Fibroblast of lung (primary cell): ENCODE results near the gene GPC6. TPM values are rescaled to one million over a fixed set of nuclear protein-coding genes. Genes with fewer than 3 reads are reported as not detected.

Experiments
- DNase-seq, 2 donors: peaks; one replicate each; pipeline versions ENCODE4 v3.0.0 to v3.0.0-alpha.2; 2010; ENCODE audit warnings: low read depth in 2 of 2
- H2AFZ ChIP-seq: 2 replicates; pipeline ENCODE4 v1.5.1; 2012; ENCODE audit warnings: low read length, control low read depth, inconsistent platforms
- H3K27ac ChIP-seq: 2 replicates; pipeline ENCODE4 v1.5.1; 2011; ENCODE audit warnings: low read length, control low read depth; ENCODE audit not compliant: insufficient read depth
- H3K27me3 ChIP-seq: 2 replicates; pipeline ENCODE4 v1.5.1; 2011; ENCODE audit warnings: mild to moderate bottlenecking, low read length; ENCODE audit not compliant: control insufficient read depth, insufficient read depth
- H3K36me3 ChIP-seq: 2 replicates; pipeline ENCODE4 v1.5.1; 2011; ENCODE audit warnings: low read length; ENCODE audit not compliant: control insufficient read depth, insufficient read depth
- H3K4me1 ChIP-seq: 2 replicates; pipeline ENCODE4 v1.5.1; 2011; ENCODE audit warnings: low read length; ENCODE audit not compliant: control insufficient read depth, insufficient read depth; ENCODE audit errors: extremely low read depth
- H3K4me2 ChIP-seq: 2 replicates; pipeline ENCODE4 v1.5.1; 2011; ENCODE audit warnings: low read length, control low read depth; ENCODE audit not compliant: insufficient read depth; ENCODE audit errors: extremely low read depth
- H3K4me3 ChIP-seq, 4 experiments: fragments of 200-600 bp in 1 of 4; sonication (generic) in 1 of 4; replicated peaks in 1 of 4; 2 replicates each; pipeline ENCODE4 v1.5.1; 2011 to 2016; ENCODE audit warnings: low read length in 4 of 4, low read depth in 3 of 4, mild to moderate bottlenecking in 3 of 4, control low read depth in 2 of 4, inconsistent platforms in 1 of 4, mixed read lengths in 1 of 4; ENCODE audit not compliant: insufficient read depth in 1 of 4; ENCODE audit errors: control extremely low read depth in 1 of 4
- H3K79me2 ChIP-seq: 2 replicates; pipeline ENCODE4 v1.5.1; 2012; ENCODE audit warnings: mild to moderate bottlenecking, low read length, inconsistent platforms; ENCODE audit not compliant: control insufficient read depth, insufficient read depth
- H3K9ac ChIP-seq: 2 replicates; pipeline ENCODE4 v1.5.1; 2011; ENCODE audit warnings: mild to moderate bottlenecking, low read length, control low read depth; ENCODE audit not compliant: insufficient read depth
- H3K9me3 ChIP-seq: 2 replicates; pipeline ENCODE4 v1.5.1; 2012; ENCODE audit warnings: low read depth, low read length; ENCODE audit not compliant: control insufficient read depth, insufficient read depth
- H4K20me1 ChIP-seq: 2 replicates; pipeline ENCODE4 v1.5.1; 2011; ENCODE audit warnings: low read length; ENCODE audit not compliant: control insufficient read depth, insufficient read depth; ENCODE audit errors: extremely low read depth
- CTCF ChIP-seq, 2 donors: IDR thresholded peaks in 1 of 2; conservative IDR thresholded peaks in 1 of 2; 1 replicate in 1 of 2; 2 replicates in 1 of 2; pipeline ENCODE4 v1.5.1; 2011 to 2012; ENCODE audit warnings: low read length in 2 of 2, control low read depth in 1 of 2, inconsistent platforms in 1 of 2, low read depth in 1 of 2, mild to moderate bottlenecking in 1 of 2
- EZH2 ChIP-seq: IDR thresholded peaks from 2 replicates; pipeline ENCODE4 v1.5.1; 2012; ENCODE audit warnings: low read length, control low read depth, mild to moderate bottlenecking; ENCODE audit errors: missing control alignments
- polyA plus RNA-seq, 2 donors: library from polyadenylated mRNA; depleted of rRNA in 1 of 2; stranded (reverse) in 1 of 2; unstranded in 1 of 2; fragments of >200 nt; gene quantifications; 2 replicates each; pipeline ENCODE4 v1.2.1, GENCODE V29; 2011 to 2012; ENCODE audit warnings: missing spikeins in 1 of 2
- total RNA-seq: library from RNA; depleted of rRNA; stranded (reverse); fragments of >200 nt; gene quantifications from 2 replicates; pipeline ENCODE4 v1.2.1, GENCODE V29; 2014

GPC6 gene
- total and polyA plus RNA-seq, 2 donors (not counting 1 experiment from before 2014, with no cell fraction given), result 11.2 to 33.7 TPM

- H4K20me1 ChIP-seq, result no peaks in the 10 kb centered on the region
- H3K9me3 ChIP-seq, result no peaks in the 10 kb centered on the region
- H3K27ac ChIP-seq, result no peak overlapping the region
- H3K4me1 ChIP-seq, result no peaks in the 10 kb centered on the region
- H3K36me3 ChIP-seq, result no peaks in the 10 kb centered on the region
- H3K79me2 ChIP-seq, result no peaks in the 10 kb centered on the region
- no peak overlapping the region for H3K4me3 ChIP-seq
- no peak overlapping the region for H3K9ac ChIP-seq
- no peak overlapping the region for H2AFZ ChIP-seq
- TF ChIP-seq CTCF (conservative IDR thresholded peaks at IDR 0.05 in 1 of 2, IDR thresholded peaks at IDR 0.05 in 1 of 2; ENCODE audit: low read depth in 1 of 2, low read length in 2 of 2), result no peak
- TF ChIP-seq EZH2, result no peak
- DNase-seq, result peak; percentile 18 to 92
- H3K4me2 ChIP-seq, result no peak overlapping the region
- H3K27me3 ChIP-seq, result no peaks in the 10 kb centered on the region
Observed at GRCh38 chr13:94369972-94370436, 1143.4 kb downstream of the GPC6 start.

GRCh38 chr13:94371855-94372254 is 1145.2 kb downstream of the GPC6 start:
- TF ChIP-seq EZH2 (no peak), CTCF (conservative IDR thresholded peaks at IDR 0.05 in 1 of 2, IDR thresholded peaks at IDR 0.05 in 1 of 2; ENCODE audit: low read depth in 1 of 2, low read length in 2 of 2) (no peak)
- H3K27ac ChIP-seq, result no peak overlapping the region
- no peaks in the 10 kb centered on the region for H4K20me1 ChIP-seq
- H3K36me3 ChIP-seq, result no peaks in the 10 kb centered on the region
- H2AFZ ChIP-seq, result no peak overlapping the region
- H3K27me3 ChIP-seq, result no peaks in the 10 kb centered on the region
- H3K9me3 ChIP-seq, result no peaks in the 10 kb centered on the region
- H3K9ac ChIP-seq, result no peak overlapping the region
- H3K4me3 ChIP-seq, result no peak overlapping the region
- no peaks in the 10 kb centered on the region for H3K4me1 ChIP-seq
- no peaks in the 10 kb centered on the region for H3K79me2 ChIP-seq
- no peak overlapping the region for H3K4me2 ChIP-seq
- DNase-seq, result no peak

- Histone ChIP-seq H3K36me3 (no peaks in the 10 kb centered on the region), H3K79me2 (no peaks in the 10 kb centered on the region), H3K4me3 (no peak overlapping the region), H3K4me1 (no peaks in the 10 kb centered on the region), H3K27ac (no peak overlapping the region), H3K27me3 (no peaks in the 10 kb centered on the region), H3K9me3 (no peaks in the 10 kb centered on the region), H3K9ac (no peak overlapping the region), H4K20me1 (no peaks in the 10 kb centered on the region), H2AFZ (no peak overlapping the region), H3K4me2 (no peak overlapping the region)
- TF ChIP-seq CTCF (conservative IDR thresholded peaks at IDR 0.05 in 1 of 2, IDR thresholded peaks at IDR 0.05 in 1 of 2; ENCODE audit: low read depth in 1 of 2, low read length in 2 of 2) (no peak), EZH2 (no peak)
- no peak for DNase-seq
Observed at GRCh38 chr13:94382517-94382916, 1155.9 kb downstream of the GPC6 start.
